Common myeloid progenitor, CD34-positive (primary cell): ENCODE measurements around the gene GFAP.

Source experiments
- CTCF ChIA-PET: fragments of 350-600 bp; sonication (Branson Sonifier 250); formaldehyde crosslinking; loops from one replicate; lab custom pipeline; 2021; ENCODE audit warnings: antibody characterized with exemption; lab: Charles Lee
- POLR2A ChIA-PET: fragments of 350-600 bp; sonication (Branson Sonifier 250); formaldehyde crosslinking; loops from one replicate; lab custom pipeline; 2021; ENCODE audit warnings: antibody characterized with exemption; lab: Charles Lee
- DNase-seq, 3 donors: peaks; one replicate each; pipeline versions ENCODE4 v3.0.0 to v3.0.0-alpha.2; 2013
- H3K27ac ChIP-seq, 2 experiments: 1 replicate in 1 of 2; 2 replicates in 1 of 2; pipeline ENCODE4 v1.7.0; 2013; ENCODE audit warnings: inconsistent platforms in 2 of 2, low read length in 2 of 2, mild to moderate bottlenecking in 2 of 2, low read depth in 1 of 2, moderate library complexity in 1 of 2; ENCODE audit not compliant: severe bottlenecking in 2 of 2, insufficient read depth in 1 of 2, poor library complexity in 1 of 2
- H3K27me3 ChIP-seq, 5 experiments: replicated peaks in 2 of 5; 1 replicate in 3 of 5; 2 replicates in 2 of 5; pipeline versions ENCODE4 v1.6.1 to v1.7.0; 2013; ENCODE audit warnings: low read length in 4 of 5, mild to moderate bottlenecking in 2 of 5, moderate library complexity in 2 of 5, inconsistent platforms in 1 of 5; ENCODE audit not compliant: insufficient read depth in 5 of 5, control insufficient read depth in 4 of 5
- H3K36me3 ChIP-seq, 4 experiments: 1 replicate in 2 of 4; 2 replicates in 2 of 4; pipeline versions ENCODE4 v1.6.1 to v1.7.0; 2013; ENCODE audit warnings: low read length in 3 of 4, control low read depth in 1 of 4, mild to moderate bottlenecking in 1 of 4; ENCODE audit not compliant: control insufficient read depth in 4 of 4, insufficient read depth in 4 of 4
- H3K4me1 ChIP-seq, 4 experiments: 1 replicate in 3 of 4; 2 replicates in 1 of 4; pipeline versions ENCODE4 v1.6.1 to v1.7.1; 2013; ENCODE audit warnings: low read length in 3 of 4, mild to moderate bottlenecking in 3 of 4, control low read depth in 1 of 4, inconsistent platforms in 1 of 4, moderate library complexity in 1 of 4; ENCODE audit not compliant: control insufficient read depth in 4 of 4, insufficient read depth in 4 of 4; ENCODE audit errors: control extremely low read depth in 1 of 4
- H3K4me3 ChIP-seq, 7 experiments: 1 replicate in 4 of 7; 2 replicates in 3 of 7; pipeline versions ENCODE4 v1.5.1 to v1.7.0; 2013; ENCODE audit warnings: mild to moderate bottlenecking in 7 of 7, low read length in 6 of 7, moderate library complexity in 6 of 7, inconsistent platforms in 2 of 7, low read depth in 2 of 7, control low read depth in 1 of 7; ENCODE audit not compliant: insufficient read depth in 4 of 7, control insufficient read depth in 1 of 7; ENCODE audit errors: extremely low read depth in 1 of 7
- H3K9me3 ChIP-seq, 5 experiments: 1 replicate in 4 of 5; 2 replicates in 1 of 5; pipeline versions ENCODE4 v1.6.1 to v1.7.1; 2013; ENCODE audit warnings: low read length in 4 of 5, mild to moderate bottlenecking in 2 of 5, inconsistent platforms in 1 of 5, low read depth in 1 of 5, moderate library complexity in 1 of 5; ENCODE audit not compliant: control insufficient read depth in 4 of 5, insufficient read depth in 2 of 5; ENCODE audit errors: control extremely low read depth in 1 of 5
- WGBS: methylation state at CpG from one replicate; pipeline ENCODE4 v1.1.5; 2013; ENCODE audit not compliant: insufficient coverage; 5-methylcytosine and 5-hydroxymethylcytosine counted together

The GFAP gene

DNA sequence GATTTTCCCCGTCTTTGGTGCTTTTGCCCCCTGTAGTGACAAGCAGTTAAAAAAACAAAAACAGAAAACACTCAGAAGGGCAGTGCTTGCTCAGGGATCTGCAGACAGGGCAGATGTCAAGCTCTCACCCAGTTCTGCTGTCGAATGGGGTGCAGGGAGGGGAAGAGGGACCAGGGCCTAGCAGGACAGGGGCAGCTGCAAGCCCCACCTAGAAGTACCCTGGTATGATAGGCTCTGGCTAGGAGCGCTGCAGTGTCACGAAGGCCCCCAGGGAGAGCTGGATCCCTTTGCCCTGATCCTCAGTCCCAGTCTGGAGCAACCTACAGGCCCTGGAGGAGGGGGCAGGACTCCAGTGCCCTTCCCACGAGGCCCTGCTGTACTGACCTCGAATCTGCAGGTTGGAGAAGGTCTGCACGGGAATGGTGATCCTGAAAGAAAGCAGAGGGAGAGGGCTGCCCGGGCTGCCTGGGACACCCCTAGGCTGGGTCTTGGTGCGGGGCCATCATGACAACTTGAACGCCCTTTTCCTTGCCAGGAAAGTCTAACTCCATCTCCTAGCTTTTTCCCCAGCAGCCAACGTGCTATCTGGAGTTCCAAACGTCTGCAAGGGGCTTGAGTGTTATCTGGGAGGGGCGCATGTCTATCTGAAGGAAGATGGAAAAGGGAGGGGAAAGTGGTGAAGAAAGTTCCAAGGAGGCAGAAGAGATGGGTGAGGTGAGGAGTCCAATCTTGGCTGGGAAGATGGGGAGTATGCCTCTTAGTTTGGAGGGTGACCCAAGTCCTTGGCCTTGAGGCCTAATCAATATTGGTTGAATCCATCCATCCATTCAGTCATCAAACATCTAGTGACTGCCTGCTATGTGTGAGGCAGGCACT lies 4.8 kb downstream of the GFAP start:
- 98% methylated on average over 10 of the region's 13 CpGs for WGBS
- peaks cover 0 to 46% (median 21%) of the 10 kb centered on the region in 5 experiments for H3K27me3 ChIP-seq
- no peak overlapping the region for H3K27ac ChIP-seq
- peaks cover 0 to 10% (median 9%) of the 10 kb centered on the region in 4 experiments for H3K4me1 ChIP-seq
- no peak for DNase-seq
- no peaks in the 10 kb centered on the region for H3K9me3 ChIP-seq
- H3K4me3 ChIP-seq, result no peak overlapping the region
- POLR2A ChIA-PET, result no interaction called here
- CTCF ChIA-PET, result interaction anchor here (0.9 to 3.9 kb wide), 6 partner anchors 11 to 189 kb away, joined by 4 to 23 read pairs (median 5); partner anchors contain the start of gene EFTUD2
- no peaks in the 10 kb centered on the region for H3K36me3 ChIP-seq

DNA sequence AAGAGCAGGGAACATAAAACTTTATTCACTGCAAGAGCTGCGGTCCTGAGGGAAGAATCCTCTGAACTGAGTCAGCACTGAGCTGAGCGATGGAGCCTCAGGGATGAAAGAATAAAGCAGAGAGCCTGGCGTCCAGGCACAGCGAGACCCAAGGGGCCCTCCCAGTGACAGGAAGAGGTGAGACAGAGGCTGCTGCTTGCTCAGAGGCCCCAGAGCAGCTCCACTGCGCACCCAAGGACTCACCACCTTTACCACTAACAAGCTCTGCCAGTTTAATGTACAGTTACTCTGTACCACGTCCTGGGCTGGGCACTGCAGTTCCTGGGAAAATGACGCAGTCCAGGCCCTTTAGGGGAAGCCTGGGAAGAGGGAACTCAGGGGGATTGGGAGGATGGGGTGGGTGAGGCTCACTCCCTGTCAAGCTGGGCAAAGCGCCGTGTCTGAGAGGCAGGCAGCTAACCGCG lies 5.6 kb downstream of the GFAP start:
- ChIA-PET CTCF (interaction anchor here (1.1 to 3.9 kb wide), 7 partner anchors 8 to 190 kb away, joined by 3 to 23 read pairs (median 6); partner anchors contain the start of gene EFTUD2), POLR2A (no interaction called here)
- H3K9me3 ChIP-seq, result no peaks in the 10 kb centered on the region
- H3K27me3 ChIP-seq, result peaks cover 0 to 41% (median 21%) of the 10 kb centered on the region in 5 experiments
- no peak for DNase-seq
- WGBS, result 91% methylated on average over 7 of the region's 11 CpGs
- H3K4me1 ChIP-seq, result peaks cover 0 to 15% (median 9%) of the 10 kb centered on the region in 4 experiments
- no peak overlapping the region for H3K27ac ChIP-seq
- H3K36me3 ChIP-seq, result no peaks in the 10 kb centered on the region
- no peak overlapping the region for H3K4me3 ChIP-seq

DNA sequence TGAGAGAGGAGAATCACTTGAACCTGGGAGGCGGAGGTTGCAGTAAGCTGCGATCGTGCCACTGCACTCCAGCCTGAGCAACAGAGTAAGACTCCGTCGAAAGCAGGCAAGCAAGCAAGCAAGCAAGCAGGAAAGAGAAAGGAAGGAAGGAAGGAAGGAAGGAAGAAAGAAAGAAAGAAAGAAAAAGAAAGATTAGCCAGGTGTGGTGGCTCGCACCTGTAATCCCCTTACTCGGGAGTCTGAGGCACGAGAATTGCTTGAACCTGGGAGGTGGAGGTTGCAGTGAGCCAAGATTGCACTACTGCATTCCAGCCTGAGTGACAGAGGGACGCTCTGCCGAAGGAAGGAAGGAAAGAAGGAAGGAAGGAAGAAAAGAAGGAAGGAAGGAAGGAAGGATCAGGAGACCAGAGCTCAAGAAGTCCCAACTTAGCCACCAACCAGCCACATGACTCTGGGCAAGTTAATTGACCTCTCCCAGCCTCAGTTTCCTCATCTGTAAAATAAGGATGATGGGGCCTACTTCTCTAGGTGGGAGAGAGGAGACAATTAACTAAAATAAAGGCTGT lies 6.5 kb downstream of the GFAP start:
- ChIA-PET POLR2A (no interaction called here), CTCF (interaction anchor here (1.4 to 3.9 kb wide), 4 partner anchors 9 to 46 kb away, joined by 3 to 16 read pairs (median 6); partner anchors contain the start of gene EFTUD2)
- WGBS, result 88% methylated on average over 10 of the region's 10 CpGs
- Histone ChIP-seq H3K4me3 (no peak overlapping the region), H3K27ac (no peak overlapping the region), H3K9me3 (no peaks in the 10 kb centered on the region), H3K36me3 (no peaks in the 10 kb centered on the region), H3K27me3 (peaks cover 0 to 41% (median 21%) of the 10 kb centered on the region in 5 experiments), H3K4me1 (peaks cover 0 to 15% (median 9%) of the 10 kb centered on the region in 4 experiments)
- no peak for DNase-seq

DNA sequence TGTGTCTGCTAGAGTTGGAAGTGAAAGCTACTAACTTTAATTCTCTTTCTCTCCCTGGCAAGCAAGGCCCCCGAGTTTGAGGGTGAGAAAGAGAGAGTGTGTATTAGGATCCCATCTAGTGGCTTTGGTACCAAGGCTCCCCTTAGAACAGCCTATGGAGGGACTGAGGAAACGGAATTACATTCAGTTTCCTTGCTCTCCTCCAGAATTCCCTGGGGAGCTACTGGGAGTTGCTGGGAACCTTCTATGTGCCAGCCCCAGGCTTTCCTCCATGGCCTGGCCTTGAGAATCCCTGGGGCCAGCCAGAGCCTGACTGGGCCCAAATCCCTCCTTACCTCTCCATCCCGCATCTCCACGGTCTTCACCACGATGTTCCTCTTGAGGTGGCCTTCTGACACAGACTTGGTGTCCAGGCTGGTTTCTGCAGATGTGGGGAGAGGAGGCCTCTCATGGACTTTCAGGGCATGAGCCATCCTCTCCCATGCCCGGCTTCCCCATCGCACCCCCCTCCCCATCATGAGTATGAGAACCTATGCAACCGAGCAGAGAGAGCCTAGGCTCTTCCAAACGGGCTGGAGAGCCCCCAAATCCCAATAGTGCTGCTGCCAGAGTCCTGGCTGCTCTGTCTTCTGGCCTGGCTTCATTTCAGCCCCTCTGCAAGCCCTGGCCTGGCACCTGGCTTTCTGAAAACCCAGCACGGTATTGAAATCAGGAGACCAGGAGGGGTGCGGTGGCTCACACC lies 7.4 kb downstream of the GFAP start:
- Histone ChIP-seq H3K27me3 (peaks cover 0 to 32% (median 14%) of the 10 kb centered on the region in 5 experiments), H3K9me3 (no peaks in the 10 kb centered on the region), H3K36me3 (no peaks in the 10 kb centered on the region), H3K4me1 (peaks cover 0 to 15% (median 9%) of the 10 kb centered on the region in 4 experiments), H3K4me3 (no peak overlapping the region), H3K27ac (no peak overlapping the region)
- ChIA-PET CTCF (interaction anchor here (0.8 to 3.9 kb wide), 4 partner anchors 8 to 90 kb away, joined by 3 to 16 read pairs (median 4); partner anchors contain the start of gene EFTUD2), POLR2A (no interaction called here)
- no peak for DNase-seq
- 100% methylated on average over 5 of the region's 11 CpGs for WGBS

DNA sequence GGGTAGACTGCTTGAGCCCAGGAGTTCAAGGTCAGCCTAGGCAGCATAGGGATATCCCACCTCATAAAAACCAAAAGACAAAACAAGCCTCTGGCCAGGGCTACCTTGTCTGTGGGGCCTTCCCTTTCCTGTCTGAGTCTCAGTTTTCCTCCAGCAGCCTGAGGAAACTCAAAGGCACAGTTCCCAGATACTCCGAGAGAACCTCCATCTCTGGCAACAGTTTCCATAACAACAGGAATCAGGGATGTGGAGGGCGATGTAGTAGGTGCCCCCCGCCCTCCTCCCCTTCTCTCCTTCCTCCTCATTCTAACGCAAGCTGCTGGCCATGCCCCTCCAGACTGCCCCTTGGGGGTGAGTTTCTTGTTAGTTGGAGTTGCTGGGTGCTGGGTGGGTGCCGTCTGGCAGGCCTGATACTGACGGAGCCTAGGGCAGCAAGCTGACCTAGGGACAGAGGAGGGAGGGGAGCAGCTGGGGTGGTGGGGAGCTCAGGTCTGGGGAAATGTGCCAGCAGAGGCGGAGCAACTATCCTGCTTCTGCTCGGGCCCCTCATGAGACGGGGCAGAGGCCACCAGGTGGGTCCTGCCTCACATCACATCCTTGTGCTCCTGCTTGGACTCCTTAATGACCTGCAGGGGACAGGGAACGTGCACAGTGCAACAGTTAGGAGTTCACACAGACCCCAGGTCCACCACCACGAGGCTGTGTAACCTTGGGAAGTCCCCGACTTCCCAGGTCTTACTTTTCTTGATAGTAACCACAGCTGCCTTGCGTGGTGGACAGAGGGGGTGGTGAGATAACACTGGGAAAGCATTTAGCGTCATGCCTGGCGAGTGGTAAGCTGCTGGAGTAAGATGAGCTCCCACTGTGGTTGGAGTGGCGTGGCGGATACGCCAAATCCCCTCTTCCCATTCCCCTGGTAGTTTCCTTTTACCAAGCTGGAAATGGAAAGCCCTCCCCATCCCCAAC lies 8.3 kb downstream of the GFAP start:
- DNase-seq, result peak in 2 of 3 donors; percentile 44 to 54
- Histone ChIP-seq H3K27ac (no peak overlapping the region), H3K4me1 (peaks cover 0 to 15% (median 9%) of the 10 kb centered on the region in 4 experiments), H3K36me3 (no peaks in the 10 kb centered on the region), H3K27me3 (peaks cover 0 to 23% (median 8%) of the 10 kb centered on the region in 5 experiments), H3K4me3 (no peak overlapping the region), H3K9me3 (no peaks in the 10 kb centered on the region)
- ChIA-PET CTCF (interaction anchor here (0.8 to 1.5 kb wide), 3 partner anchors 11 to 91 kb away, joined by 3 to 5 read pairs (median 3); no protein-coding TSS in a partner anchor), POLR2A (no interaction called here)
- WGBS, result 94% methylated on average over 10 of the region's 18 CpGs
